Measurements from ENCODE around the gene BEND3.

BEND3 gene

DNA sequence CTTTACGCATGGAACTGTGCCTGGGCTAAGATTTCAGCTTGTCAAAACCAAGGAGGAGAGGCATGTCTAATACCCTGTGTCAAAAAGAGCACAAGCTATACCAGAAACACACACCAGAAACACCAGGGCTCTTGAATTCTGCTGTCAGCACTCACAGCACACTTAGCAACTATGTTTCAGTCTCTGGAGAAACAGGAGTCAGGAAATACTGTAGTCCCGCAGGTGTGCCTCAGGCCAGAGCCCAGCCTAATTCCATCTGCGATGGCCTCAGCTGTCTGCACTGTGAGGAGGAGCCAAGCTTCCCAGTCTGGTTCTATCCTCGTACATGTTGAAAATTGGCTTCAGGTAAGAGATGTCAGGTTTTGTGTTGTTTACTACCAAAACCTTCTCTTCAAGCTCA lies 55.7 kb downstream of the BEND3 start:
- no peak for DNase-seq (ENCODE audit: extremely low read depth, low read depth)
- TF ChIP-seq, protein P1, sequence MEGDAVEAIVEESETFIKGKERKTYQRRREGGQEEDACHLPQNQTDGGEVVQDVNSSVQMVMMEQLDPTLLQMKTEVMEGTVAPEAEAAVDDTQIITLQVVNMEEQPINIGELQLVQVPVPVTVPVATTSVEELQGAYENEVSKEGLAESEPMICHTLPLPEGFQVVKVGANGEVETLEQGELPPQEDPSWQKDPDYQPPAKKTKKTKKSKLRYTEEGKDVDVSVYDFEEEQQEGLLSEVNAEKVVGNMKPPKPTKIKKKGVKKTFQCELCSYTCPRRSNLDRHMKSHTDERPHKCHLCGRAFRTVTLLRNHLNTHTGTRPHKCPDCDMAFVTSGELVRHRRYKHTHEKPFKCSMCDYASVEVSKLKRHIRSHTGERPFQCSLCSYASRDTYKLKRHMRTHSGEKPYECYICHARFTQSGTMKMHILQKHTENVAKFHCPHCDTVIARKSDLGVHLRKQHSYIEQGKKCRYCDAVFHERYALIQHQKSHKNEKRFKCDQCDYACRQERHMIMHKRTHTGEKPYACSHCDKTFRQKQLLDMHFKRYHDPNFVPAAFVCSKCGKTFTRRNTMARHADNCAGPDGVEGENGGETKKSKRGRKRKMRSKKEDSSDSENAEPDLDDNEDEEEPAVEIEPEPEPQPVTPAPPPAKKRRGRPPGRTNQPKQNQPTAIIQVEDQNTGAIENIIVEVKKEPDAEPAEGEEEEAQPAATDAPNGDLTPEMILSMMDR (IDR thresholded peaks at IDR 0.05; ENCODE audit: low read depth, low read length): no peak

DNA sequence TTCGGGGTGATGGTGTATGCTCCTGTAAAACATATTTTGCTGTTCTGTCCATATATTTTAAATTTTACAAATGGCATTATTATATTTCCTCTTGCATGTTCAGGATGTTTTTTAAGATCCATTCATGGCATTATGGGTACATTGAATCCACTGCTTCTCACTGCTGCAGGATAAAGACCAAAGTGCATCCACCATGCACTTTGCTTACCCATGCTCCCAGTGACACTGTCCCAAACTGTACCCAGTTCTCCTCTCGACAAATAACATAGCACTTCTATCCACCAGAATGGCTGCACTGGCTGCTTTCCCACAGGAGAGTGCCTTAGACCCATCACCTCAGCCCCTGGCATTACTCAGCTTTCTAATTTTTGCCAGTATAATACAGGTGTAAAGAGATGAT lies 57.6 kb downstream of the BEND3 start:
- TF ChIP-seq, protein P1 (IDR thresholded peaks at IDR 0.05; ENCODE audit: low read depth, low read length): no peak
- DNase-seq (ENCODE audit: extremely low read depth, low read depth): no peak

DNA sequence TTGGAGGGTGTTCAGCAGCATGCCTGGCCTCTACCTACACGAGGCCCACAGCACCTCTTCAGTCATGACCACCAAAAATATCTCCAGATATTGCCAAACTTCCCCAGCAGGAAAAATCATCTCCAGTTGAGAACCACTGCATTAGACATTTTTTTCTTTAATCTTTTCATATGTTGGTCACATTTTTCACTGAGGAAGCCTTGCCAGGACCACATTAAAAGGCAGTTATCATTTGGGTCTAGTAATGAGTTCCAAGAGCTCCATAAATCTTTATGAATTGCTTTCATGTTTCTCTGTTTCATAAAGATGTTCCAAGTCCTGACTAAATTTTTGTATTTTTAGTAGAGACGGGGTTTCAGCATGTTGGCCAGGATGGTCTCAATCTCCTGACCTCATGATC lies 58.5 kb downstream of the BEND3 start:
- TF ChIP-seq, protein P1 (IDR thresholded peaks at IDR 0.05; ENCODE audit: low read depth, low read length): no peak
- no peak for DNase-seq (ENCODE audit: extremely low read depth, low read depth)

DNA sequence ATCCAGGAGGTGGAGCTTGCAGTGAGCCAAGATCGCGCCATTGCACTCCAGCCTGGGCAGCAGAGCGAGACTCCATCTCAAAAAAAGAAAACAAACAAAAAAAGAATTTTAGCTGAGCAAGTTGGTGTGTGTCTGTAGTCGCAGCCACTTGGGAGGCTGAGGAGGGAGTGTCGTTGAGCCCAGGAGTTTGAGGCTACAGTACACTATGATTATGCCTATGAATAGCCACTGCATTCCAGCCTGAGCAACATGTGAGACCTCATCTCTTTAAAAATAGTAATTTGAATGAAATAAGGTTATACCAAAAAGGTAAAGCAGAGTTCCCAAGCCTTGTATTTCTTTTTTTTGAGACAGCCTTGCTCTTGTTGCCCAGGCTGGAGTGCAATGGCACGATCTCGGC lies 67.5 kb downstream of the BEND3 start:
- TF ChIP-seq, protein P1 (IDR thresholded peaks at IDR 0.05; ENCODE audit: low read depth, low read length): no peak
- no peak for DNase-seq (ENCODE audit: extremely low read depth, low read depth)

DNA sequence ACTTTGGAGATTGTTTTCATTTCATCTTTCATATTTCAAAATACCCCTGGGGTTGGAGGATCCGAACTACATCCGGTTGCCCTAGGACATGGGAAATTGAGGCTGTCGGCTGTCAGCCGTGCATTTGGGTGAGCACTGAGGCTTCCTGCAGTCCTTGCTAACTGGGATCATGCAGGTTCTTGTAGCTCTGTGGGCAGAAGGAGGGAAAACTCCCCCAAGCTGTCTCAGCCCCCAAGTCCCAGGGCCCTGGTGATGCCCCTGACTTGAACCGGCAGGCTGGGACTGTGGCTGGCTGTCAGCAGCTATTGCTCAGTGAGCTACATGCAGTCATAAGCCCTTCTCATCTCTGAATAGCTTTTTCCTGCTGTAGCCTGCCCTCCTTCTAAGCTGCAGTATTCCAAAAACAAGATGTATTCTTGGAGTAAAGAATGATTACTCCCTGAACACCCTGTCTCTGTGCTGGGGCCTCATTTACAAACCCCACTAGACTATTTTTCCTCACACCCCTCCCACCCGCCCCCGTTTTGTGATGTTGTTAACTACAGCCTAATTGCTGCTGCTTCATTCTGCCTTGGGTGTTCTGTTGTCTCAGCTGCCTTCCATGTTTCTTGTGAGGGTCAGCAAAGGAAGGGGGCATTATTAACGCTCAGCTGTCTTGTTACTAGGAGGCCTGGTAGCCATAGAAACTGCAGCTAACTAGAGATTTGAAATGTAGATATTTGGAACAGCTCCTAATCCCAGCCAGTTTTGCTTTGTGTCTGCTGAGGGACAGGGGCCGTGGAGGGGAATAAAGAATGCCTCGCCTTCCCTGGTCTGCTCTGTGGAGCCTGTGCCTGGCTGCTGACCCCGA lies 69.3 kb downstream of the BEND3 start:
- DNase-seq (ENCODE audit: extremely low read depth, low read depth): no peak
- TF ChIP-seq, protein P1 (IDR thresholded peaks at IDR 0.05; ENCODE audit: low read depth, low read length): no peak

DNA sequence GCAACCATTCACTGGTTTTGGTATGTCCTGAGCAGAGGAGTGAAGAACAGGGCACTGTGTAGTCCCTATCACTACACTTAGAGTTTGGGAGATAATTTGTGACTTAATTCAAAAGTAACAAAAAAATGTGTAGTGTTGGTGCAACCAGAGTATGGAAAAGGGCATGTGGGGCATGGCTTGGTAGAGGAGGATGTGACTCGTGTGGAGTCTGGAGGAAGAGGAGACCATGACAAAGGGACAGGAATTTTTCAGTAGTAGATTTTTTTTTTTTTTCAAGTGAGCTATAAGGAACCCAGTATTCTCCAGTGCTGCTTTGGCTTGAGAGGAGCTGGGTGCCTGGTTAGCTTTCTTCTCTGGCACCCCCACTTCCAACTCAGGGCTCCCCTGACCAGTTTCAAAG lies 82.2 kb downstream of the BEND3 start:
- TF ChIP-seq, protein P1 (IDR thresholded peaks at IDR 0.05; ENCODE audit: low read depth, low read length): no peak
- DNase-seq (ENCODE audit: extremely low read depth, low read depth): no peak

DNA sequence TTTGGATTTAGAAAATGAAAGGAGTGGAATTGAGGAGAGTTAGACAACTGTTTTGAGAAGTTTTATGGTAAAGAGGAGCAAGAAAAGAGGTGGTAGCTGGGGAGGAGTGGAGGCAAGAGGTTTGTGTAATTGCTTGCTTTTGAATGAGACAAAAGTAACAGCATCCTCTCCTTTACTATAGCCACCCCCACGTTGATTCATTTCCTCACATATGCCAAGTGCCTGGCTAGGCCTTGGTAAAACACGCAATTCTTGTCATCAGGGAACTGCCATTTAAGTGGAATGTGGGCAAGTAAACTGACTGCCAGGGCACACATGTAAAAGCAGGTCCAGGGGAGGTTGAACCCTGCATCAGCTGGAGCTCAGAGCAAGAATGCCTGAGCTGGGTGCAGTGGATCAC lies 83.3 kb downstream of the BEND3 start:
- no peak for DNase-seq (ENCODE audit: extremely low read depth, low read depth)
- TF ChIP-seq, protein P1 (IDR thresholded peaks at IDR 0.05; ENCODE audit: low read depth, low read length): no peak

Measured in AG09319 (cell line).